Mesenchymal stem cell (in vitro differentiated cells and primary cell): Measurements from ENCODE around the gene CEP112.
"Not testable (repeated sequence)": the region's sequence is repeated elsewhere in the genome, so short reads cannot be mapped to it uniquely, and the experiment has no call there.

Experiments used
- DNase-seq: peaks from one replicate; pipeline ENCODE4 v3.0.0-alpha.2; 2013
- H2AFZ ChIP-seq: one replicate; pipeline ENCODE4 v1.6.1; 2013; ENCODE audit warnings: low read depth, mild to moderate bottlenecking, control low read depth, inconsistent platforms, low read length, moderate library complexity
- H2AK5ac ChIP-seq: 2 replicates; pipeline ENCODE4 v1.6.1; 2013; ENCODE audit warnings: low read length, moderate library complexity, mild to moderate bottlenecking, inconsistent platforms; ENCODE audit not compliant: severe bottlenecking
- H2BK120ac ChIP-seq: one replicate; pipeline ENCODE4 v1.6.1; 2013; ENCODE audit warnings: low read depth, mild to moderate bottlenecking, inconsistent platforms, low read length, moderate library complexity
- H2BK12ac ChIP-seq, 2 experiments: one replicate each; pipeline ENCODE4 v1.6.1; 2013; ENCODE audit warnings: inconsistent platforms in 2 of 2, low read length in 2 of 2, mild to moderate bottlenecking in 2 of 2, moderate library complexity in 2 of 2, control low read depth in 1 of 2
- H2BK15ac ChIP-seq: one replicate; pipeline ENCODE4 v1.6.1; 2013; ENCODE audit warnings: mild to moderate bottlenecking, low read depth, inconsistent platforms; ENCODE audit not compliant: poor library complexity, severe bottlenecking
- H2BK5ac ChIP-seq: 2 replicates; pipeline ENCODE4 v1.6.1; 2013; ENCODE audit warnings: low read depth, mild to moderate bottlenecking, low read length, control low read depth, inconsistent platforms; ENCODE audit not compliant: poor library complexity, severe bottlenecking
- H3K14ac ChIP-seq, 2 experiments: one replicate each; pipeline ENCODE4 v1.6.1; 2013; ENCODE audit warnings: inconsistent platforms in 2 of 2, low read length in 2 of 2, control low read depth in 1 of 2, mild to moderate bottlenecking in 1 of 2, moderate library complexity in 1 of 2
- H3K18ac ChIP-seq, 2 experiments: one replicate each; pipeline ENCODE4 v1.6.1; 2013; ENCODE audit warnings: inconsistent platforms in 2 of 2, low read length in 2 of 2, control low read depth in 1 of 2, low read depth in 1 of 2, mild to moderate bottlenecking in 1 of 2
- H3K23ac ChIP-seq, 2 experiments: one replicate each; pipeline ENCODE4 v1.6.1; 2013; ENCODE audit warnings: inconsistent platforms in 2 of 2, low read length in 2 of 2, mild to moderate bottlenecking in 2 of 2, moderate library complexity in 2 of 2, control low read depth in 1 of 2
- H3K27ac ChIP-seq: 2 replicates; pipeline ENCODE4 v1.5.1; 2013; ENCODE audit warnings: mild to moderate bottlenecking, moderate library complexity, low read length, control low read depth, inconsistent platforms; ENCODE audit not compliant: poor library complexity, severe bottlenecking
- H3K27me3 ChIP-seq, 2 experiments: 2 replicates each; pipeline versions ENCODE4 v1.6.1 to v1.7.0; 2013; ENCODE audit warnings: low read length in 2 of 2, mild to moderate bottlenecking in 2 of 2, moderate library complexity in 2 of 2, control low read depth in 1 of 2, inconsistent platforms in 1 of 2; ENCODE audit not compliant: control insufficient read depth in 1 of 2, insufficient read depth in 1 of 2
- H3K36me3 ChIP-seq, 2 experiments: 2 replicates each; pipeline versions ENCODE4 v1.6.1 to v1.7.0; 2013; ENCODE audit warnings: low read length in 2 of 2, control low read depth in 1 of 2, inconsistent platforms in 1 of 2, low read depth in 1 of 2, mild to moderate bottlenecking in 1 of 2; ENCODE audit not compliant: insufficient read depth in 2 of 2, control insufficient read depth in 1 of 2
- H3K4ac ChIP-seq, 2 experiments: one replicate each; pipeline ENCODE4 v1.6.1; 2013; ENCODE audit warnings: inconsistent platforms in 2 of 2, low read length in 2 of 2, mild to moderate bottlenecking in 2 of 2, moderate library complexity in 2 of 2, control low read depth in 1 of 2, low read depth in 1 of 2
- H3K4me1 ChIP-seq: 2 replicates; pipeline ENCODE4 v1.6.1; 2013; ENCODE audit warnings: low read depth, low read length, control low read depth; ENCODE audit not compliant: control insufficient read depth, insufficient read depth
- H3K4me2 ChIP-seq: 2 replicates; pipeline ENCODE4 v1.6.1; 2013; ENCODE audit warnings: low read length, mild to moderate bottlenecking, inconsistent platforms; ENCODE audit not compliant: poor library complexity, severe bottlenecking
- H3K4me3 ChIP-seq, 2 experiments: 2 replicates each; pipeline versions ENCODE4 v1.5.1 to v1.7.0; 2013; ENCODE audit warnings: low read length in 2 of 2, mild to moderate bottlenecking in 2 of 2, control low read depth in 1 of 2, low read depth in 1 of 2; ENCODE audit not compliant: insufficient read depth in 1 of 2
- H3K79me1 ChIP-seq: replicated peaks from 2 replicates; pipeline ENCODE4 v1.6.1; 2013; ENCODE audit warnings: mild to moderate bottlenecking, control low read depth, low read length, inconsistent platforms; ENCODE audit not compliant: poor library complexity, severe bottlenecking
- H3K9ac ChIP-seq: 2 replicates; pipeline ENCODE4 v1.7.0; 2013; ENCODE audit warnings: mild to moderate bottlenecking, low read length, moderate library complexity
- H3K9me3 ChIP-seq: 2 replicates; pipeline ENCODE4 v1.7.0; 2013; ENCODE audit warnings: mild to moderate bottlenecking, low read length; ENCODE audit not compliant: control insufficient read depth
- H4K8ac ChIP-seq: one replicate; pipeline ENCODE4 v1.6.1; 2013; ENCODE audit warnings: inconsistent platforms, mild to moderate bottlenecking, low read length, moderate library complexity
- H4K91ac ChIP-seq: one replicate; pipeline ENCODE4 v1.6.1; 2013; ENCODE audit warnings: mild to moderate bottlenecking, low read length, inconsistent platforms
- WGBS: methylation state at CpG from one replicate; pipeline ENCODE4 v1.1.7; 2013; ENCODE audit warnings: mixed read lengths; 5-methylcytosine and 5-hydroxymethylcytosine counted together

CEP112 gene

GRCh38 chr17:65737451-65737850, 454.5 kb downstream of the CEP112 start:
- no peak overlapping the region for H3K9ac ChIP-seq
- H3K9me3 ChIP-seq, result peaks cover 7% of the 10 kb centered on the region
- H3K4me1 ChIP-seq, result no peaks in the 10 kb centered on the region
- H2BK15ac ChIP-seq, result no peak overlapping the region
- no peak overlapping the region for H2AFZ ChIP-seq
- H3K18ac ChIP-seq, result no peak overlapping the region
- H3K27me3 ChIP-seq, result no peaks in the 10 kb centered on the region
- 95% methylated on average over 4 of the region's 4 CpGs for WGBS
- no peak overlapping the region for H4K8ac ChIP-seq
- no peak overlapping the region for H3K4ac ChIP-seq
- H3K79me1 ChIP-seq, result no peaks in the 10 kb centered on the region
- no peak overlapping the region for H2BK5ac ChIP-seq
- H3K4me2 ChIP-seq, result no peak overlapping the region
- no peak overlapping the region for H3K14ac ChIP-seq
- H3K27ac ChIP-seq, result no peak overlapping the region
- H2BK12ac ChIP-seq, result no peak overlapping the region
- H3K4me3 ChIP-seq, result no peak overlapping the region
- DNase-seq, result no peak
- no peak overlapping the region for H2BK120ac ChIP-seq
- H2AK5ac ChIP-seq, result no peak overlapping the region
- H4K91ac ChIP-seq, result no peak overlapping the region
- H3K23ac ChIP-seq, result no peak overlapping the region
- no peaks in the 10 kb centered on the region for H3K36me3 ChIP-seq

GRCh38 chr17:65733314-65733713, 458.6 kb downstream of the CEP112 start:
- no peak overlapping the region for H3K4me3 ChIP-seq
- no peak overlapping the region for H3K23ac ChIP-seq
- no peak overlapping the region for H2BK12ac ChIP-seq
- no peak overlapping the region for H3K4me2 ChIP-seq
- no peak overlapping the region for H3K18ac ChIP-seq
- H3K4me1 ChIP-seq, result no peaks in the 10 kb centered on the region
- H4K91ac ChIP-seq, result no peak overlapping the region
- H3K36me3 ChIP-seq, result no peaks in the 10 kb centered on the region
- no peak overlapping the region for H3K14ac ChIP-seq
- no peaks in the 10 kb centered on the region for H3K27me3 ChIP-seq
- no peak overlapping the region for H3K4ac ChIP-seq
- no peak overlapping the region for H2AFZ ChIP-seq
- H2AK5ac ChIP-seq, result no peak overlapping the region
- H2BK5ac ChIP-seq, result no peak overlapping the region
- H2BK15ac ChIP-seq, result no peak overlapping the region
- WGBS, result no CpG with 5 or more reads among the region's 3 CpGs
- no peak overlapping the region for H3K27ac ChIP-seq
- no peaks in the 10 kb centered on the region for H3K79me1 ChIP-seq
- no peaks in the 10 kb centered on the region for H3K9me3 ChIP-seq
- no peak overlapping the region for H3K9ac ChIP-seq
- no peak for DNase-seq
- no peak overlapping the region for H4K8ac ChIP-seq
- no peak overlapping the region for H2BK120ac ChIP-seq

- no CpG with 5 or more reads among the region's 2 CpGs for WGBS
- not testable (repeated sequence) for H3K9ac ChIP-seq, H2BK12ac ChIP-seq, H3K27ac ChIP-seq, H4K8ac ChIP-seq, H2AFZ ChIP-seq, H2BK120ac ChIP-seq, H3K4me1 ChIP-seq, DNase-seq, H3K4me3 ChIP-seq, H3K4ac ChIP-seq, H3K9me3 ChIP-seq, H3K4me2 ChIP-seq, H2BK15ac ChIP-seq, H3K14ac ChIP-seq, H3K23ac ChIP-seq, H3K79me1 ChIP-seq, H3K18ac ChIP-seq, H2AK5ac ChIP-seq, H3K36me3 ChIP-seq, H2BK5ac ChIP-seq, H4K91ac ChIP-seq, H3K27me3 ChIP-seq
Observed at GRCh38 chr17:65732667-65733066, 459.3 kb downstream of the CEP112 start.

- H3K4ac ChIP-seq, result no peak overlapping the region
- peak overlapping the region in 1 of 2 experiments; percentile 23 for H3K4me3 ChIP-seq
- H3K23ac ChIP-seq, result no peak overlapping the region
- WGBS, result 90% methylated on average over 3 of the region's 3 CpGs
- H3K79me1 ChIP-seq, result no peaks in the 10 kb centered on the region
- H3K36me3 ChIP-seq, result no peaks in the 10 kb centered on the region
- no peak overlapping the region for H3K18ac ChIP-seq
- no peak overlapping the region for H4K91ac ChIP-seq
- no peaks in the 10 kb centered on the region for H3K9me3 ChIP-seq
- H3K4me1 ChIP-seq, result no peaks in the 10 kb centered on the region
- no peak overlapping the region for H2BK12ac ChIP-seq
- no peak overlapping the region for H3K9ac ChIP-seq
- no peak overlapping the region for H3K4me2 ChIP-seq
- DNase-seq, result no peak
- no peak overlapping the region for H2BK15ac ChIP-seq
- no peak overlapping the region for H2AK5ac ChIP-seq
- no peak overlapping the region for H2BK5ac ChIP-seq
- H3K27ac ChIP-seq, result no peak overlapping the region
- H3K14ac ChIP-seq, result no peak overlapping the region
- H3K27me3 ChIP-seq, result no peaks in the 10 kb centered on the region
- H2AFZ ChIP-seq, result no peak overlapping the region
- no peak overlapping the region for H2BK120ac ChIP-seq
- H4K8ac ChIP-seq, result no peak overlapping the region
Observed at GRCh38 chr17:65730711-65731169, 461.2 kb downstream of the CEP112 start.
